ENCODE measurements around the gene ELK4. TPM values are rescaled to one million over a fixed set of nuclear protein-coding genes. Genes with fewer than 3 reads are reported as not detected.

Gene ELK4
- total RNA-seq, 2 donors from 2014 or later = 20.2 to 34.4 TPM

DNA sequence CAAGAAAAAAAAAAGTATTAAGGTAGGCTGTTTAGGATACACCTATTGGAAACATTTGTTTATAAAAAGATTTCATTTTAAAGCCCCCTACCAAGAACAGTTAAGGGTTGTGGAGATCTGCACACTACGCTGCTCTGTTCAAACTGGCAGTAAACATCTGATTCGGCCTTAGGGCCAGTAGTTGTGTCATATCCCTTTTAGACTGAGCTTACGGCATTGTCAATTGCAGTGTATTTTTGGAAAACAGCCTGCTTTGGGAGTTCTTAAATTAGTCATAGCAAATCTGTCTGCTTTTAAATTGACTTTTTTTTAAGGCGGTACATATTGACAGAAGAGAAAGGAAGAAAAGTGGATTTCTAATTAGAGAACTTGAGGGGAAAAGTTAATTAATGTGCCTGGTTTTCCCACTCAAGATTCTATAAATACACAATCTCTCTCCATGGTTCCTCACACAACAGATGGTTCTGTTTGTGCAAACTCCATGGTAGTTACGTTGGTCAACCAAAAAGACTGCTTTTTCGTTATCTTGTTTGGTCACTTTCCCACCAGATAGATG is 1.7 kb upstream of the ELK4 start:
- ATAC-seq (ENCODE audit: insufficient number of reproducible peaks, low FRiP score, low read depth) (no peak), DNase-seq (ENCODE audit: low spot score) (no peak)
- no peak overlapping the region for H3K4me3 ChIP-seq
- H3K4me1 ChIP-seq (ENCODE audit: control insufficient read depth in 1 of 2, low read depth in 2 of 2) = peaks cover 26 to 48% of the 10 kb centered on the region in 2 donors
- H3K27me3 ChIP-seq (replicated peaks; ENCODE audit: insufficient read depth) = no peaks in the 10 kb centered on the region
- H3K36me3 ChIP-seq = no peaks in the 10 kb centered on the region
- peak overlapping the region in 1 of 2 donors; percentile 99 for H3K27ac ChIP-seq
- TF ChIP-seq, protein P1, sequence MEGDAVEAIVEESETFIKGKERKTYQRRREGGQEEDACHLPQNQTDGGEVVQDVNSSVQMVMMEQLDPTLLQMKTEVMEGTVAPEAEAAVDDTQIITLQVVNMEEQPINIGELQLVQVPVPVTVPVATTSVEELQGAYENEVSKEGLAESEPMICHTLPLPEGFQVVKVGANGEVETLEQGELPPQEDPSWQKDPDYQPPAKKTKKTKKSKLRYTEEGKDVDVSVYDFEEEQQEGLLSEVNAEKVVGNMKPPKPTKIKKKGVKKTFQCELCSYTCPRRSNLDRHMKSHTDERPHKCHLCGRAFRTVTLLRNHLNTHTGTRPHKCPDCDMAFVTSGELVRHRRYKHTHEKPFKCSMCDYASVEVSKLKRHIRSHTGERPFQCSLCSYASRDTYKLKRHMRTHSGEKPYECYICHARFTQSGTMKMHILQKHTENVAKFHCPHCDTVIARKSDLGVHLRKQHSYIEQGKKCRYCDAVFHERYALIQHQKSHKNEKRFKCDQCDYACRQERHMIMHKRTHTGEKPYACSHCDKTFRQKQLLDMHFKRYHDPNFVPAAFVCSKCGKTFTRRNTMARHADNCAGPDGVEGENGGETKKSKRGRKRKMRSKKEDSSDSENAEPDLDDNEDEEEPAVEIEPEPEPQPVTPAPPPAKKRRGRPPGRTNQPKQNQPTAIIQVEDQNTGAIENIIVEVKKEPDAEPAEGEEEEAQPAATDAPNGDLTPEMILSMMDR (IDR thresholded peaks at IDR 0.05) = no peak
- no peaks in the 10 kb centered on the region for H3K9me3 ChIP-seq

DNA sequence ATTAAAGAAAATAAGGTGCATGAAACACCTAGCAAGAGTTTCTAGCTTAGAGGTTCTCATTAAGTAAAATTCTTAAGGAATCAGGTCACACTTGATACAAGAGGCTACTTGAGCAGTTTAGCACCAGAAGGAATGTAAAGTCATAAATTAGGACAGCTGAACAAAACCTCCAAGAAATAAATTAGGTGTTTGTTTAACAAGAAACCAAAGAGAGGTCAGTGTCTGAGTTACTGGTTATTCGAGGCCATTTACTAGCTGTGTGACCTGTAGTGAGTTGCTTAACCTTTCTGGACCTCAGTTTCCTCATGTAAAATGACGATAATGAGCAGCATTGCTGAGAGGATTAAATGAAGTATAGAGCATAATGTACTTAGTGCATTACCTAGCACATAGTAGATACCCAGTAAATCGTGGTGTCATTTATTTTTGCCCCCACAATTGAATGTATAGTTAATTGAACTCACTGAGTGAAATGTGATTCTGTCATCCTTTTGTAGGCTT is 908 bp upstream of the ELK4 start:
- no peaks in the 10 kb centered on the region for H3K27me3 ChIP-seq (replicated peaks; ENCODE audit: insufficient read depth)
- no peaks in the 10 kb centered on the region for H3K9me3 ChIP-seq
- no peak for ATAC-seq (ENCODE audit: insufficient number of reproducible peaks, low FRiP score, low read depth)
- no peak for DNase-seq (ENCODE audit: low spot score)
- peak overlapping the region; percentile 98 for H3K4me3 ChIP-seq
- H3K4me1 ChIP-seq (ENCODE audit: control insufficient read depth in 1 of 2, low read depth in 2 of 2) = peaks cover 26 to 48% of the 10 kb centered on the region in 2 donors
- H3K27ac ChIP-seq = peak overlapping the region; percentile 89 to 99
- TF ChIP-seq, protein P1 (IDR thresholded peaks at IDR 0.05) = no peak
- no peaks in the 10 kb centered on the region for H3K36me3 ChIP-seq

DNA sequence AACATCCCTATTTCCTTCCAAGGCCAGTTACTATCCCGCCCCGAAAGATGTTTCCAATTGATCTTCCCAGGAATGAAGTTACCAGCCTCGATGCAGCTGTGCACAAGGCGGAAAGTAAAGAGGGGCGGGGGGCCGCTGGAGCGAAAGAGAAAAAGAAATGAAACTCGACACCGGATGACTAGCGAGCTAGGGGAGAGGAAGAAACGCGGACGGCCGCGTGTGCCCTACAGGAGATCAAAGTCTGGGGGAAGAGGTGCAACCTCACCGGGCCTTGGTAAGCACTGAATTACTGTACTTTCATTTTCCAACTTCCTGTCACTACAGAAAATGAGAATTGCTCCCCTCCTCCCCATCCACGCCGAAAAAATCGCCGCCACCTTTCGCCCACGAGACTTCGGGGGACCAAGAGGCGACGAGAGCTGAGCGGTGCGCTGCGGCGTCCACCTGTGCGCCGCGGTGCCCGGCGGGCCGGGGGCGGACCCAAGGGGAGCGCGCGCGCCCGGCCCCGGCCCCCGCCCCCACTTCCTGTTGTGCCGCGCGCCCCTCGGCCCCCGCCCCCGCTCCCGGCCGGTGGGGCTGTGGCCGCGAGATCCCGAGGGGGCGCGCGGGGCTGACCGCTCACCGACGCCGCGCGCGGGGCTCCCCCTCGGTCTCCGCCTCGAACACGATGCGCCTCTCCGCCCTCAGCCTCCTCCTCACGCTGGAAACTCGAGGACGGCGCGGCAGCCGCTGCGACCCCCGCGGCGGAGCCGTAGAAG is 622 bp downstream of the ELK4 start:
- H3K4me3 ChIP-seq = peak overlapping the region; percentile 98
- DNase-seq (ENCODE audit: low spot score) = no peak
- ATAC-seq (ENCODE audit: insufficient number of reproducible peaks, low FRiP score, low read depth) = peak; percentile 23
- H3K27me3 ChIP-seq (replicated peaks; ENCODE audit: insufficient read depth) = no peaks in the 10 kb centered on the region
- H3K9me3 ChIP-seq = no peaks in the 10 kb centered on the region
- TF ChIP-seq, protein P1 (IDR thresholded peaks at IDR 0.05) = no peak
- peaks cover 21 to 35% of the 10 kb centered on the region in 2 donors for H3K4me1 ChIP-seq (ENCODE audit: control insufficient read depth in 1 of 2, low read depth in 2 of 2)
- peak overlapping the region; percentile 89 to 99 for H3K27ac ChIP-seq
- H3K36me3 ChIP-seq = no peaks in the 10 kb centered on the region

DNA sequence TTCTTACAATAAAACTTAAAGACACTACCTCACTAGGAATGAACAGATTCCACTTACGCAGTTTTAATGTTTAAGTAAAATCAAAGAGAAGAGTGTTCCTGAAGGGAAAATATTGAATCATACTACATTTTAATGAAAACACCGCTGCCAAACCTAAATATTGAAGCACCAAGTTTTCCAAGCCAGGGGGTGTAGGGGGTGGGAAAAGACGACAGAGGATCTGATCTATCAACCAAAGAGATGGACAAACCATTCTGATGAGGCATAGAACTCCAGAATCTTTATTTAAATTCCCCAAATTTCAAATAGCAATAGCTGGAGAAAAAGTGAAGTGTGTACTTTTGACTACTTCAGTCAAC is 1.2 kb downstream of the ELK4 start:
- no peaks in the 10 kb centered on the region for H3K36me3 ChIP-seq
- no peak for ATAC-seq (ENCODE audit: insufficient number of reproducible peaks, low FRiP score, low read depth)

DNA sequence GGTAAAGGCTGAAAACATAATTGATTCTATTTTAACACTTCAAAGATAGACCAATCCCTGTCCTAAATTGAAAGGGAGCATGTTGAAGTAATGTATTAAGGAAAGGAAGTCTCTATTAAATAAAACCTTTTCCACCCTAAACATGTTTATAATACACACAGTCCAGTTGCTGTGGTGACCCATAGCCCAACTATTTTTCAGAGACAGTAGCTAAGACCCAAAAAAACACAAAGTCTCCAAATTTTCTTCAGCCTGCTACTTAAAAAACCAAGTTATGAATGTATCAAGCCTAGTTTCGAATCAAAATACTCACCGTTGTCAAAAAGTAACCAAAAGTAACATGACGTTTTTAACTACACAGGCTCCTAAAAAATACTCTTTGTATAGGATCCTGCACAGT is 1.6 kb downstream of the ELK4 start:
- peaks cover 21 to 35% of the 10 kb centered on the region in 2 donors for H3K4me1 ChIP-seq (ENCODE audit: control insufficient read depth in 1 of 2, low read depth in 2 of 2)

More for the DNA sequence above, 1.2 kb downstream of the ELK4 start:
- Histone ChIP-seq H3K27me3 (replicated peaks; ENCODE audit: insufficient read depth) (no peaks in the 10 kb centered on the region), H3K9me3 (no peaks in the 10 kb centered on the region), H3K27ac (peak overlapping the region; percentile 89 to 99), H3K4me1 (ENCODE audit: control insufficient read depth in 1 of 2, low read depth in 2 of 2) (peaks cover 21 to 35% of the 10 kb centered on the region in 2 donors), H3K4me3 (peak overlapping the region; percentile 98)
- TF ChIP-seq, protein P1 (IDR thresholded peaks at IDR 0.05) = no peak
- no peak for DNase-seq (ENCODE audit: low spot score)

More for the DNA sequence above, 1.6 kb downstream of the ELK4 start:
- Histone ChIP-seq H3K4me3 (peak overlapping the region; percentile 98), H3K27me3 (replicated peaks; ENCODE audit: insufficient read depth) (no peaks in the 10 kb centered on the region), H3K27ac (peak overlapping the region; percentile 89 to 99), H3K36me3 (no peaks in the 10 kb centered on the region), H3K9me3 (no peaks in the 10 kb centered on the region)
- ATAC-seq (ENCODE audit: insufficient number of reproducible peaks, low FRiP score, low read depth) (no peak), DNase-seq (ENCODE audit: low spot score) (no peak)
- TF ChIP-seq, protein P1 (IDR thresholded peaks at IDR 0.05) = no peak
